Aorta (tissue), 5 donors: ENCODE data around the gene E2F2. TPM values are rescaled to one million over a fixed set of nuclear protein-coding genes. Genes with fewer than 3 reads are reported as not detected.

Experiments used
- ATAC-seq: fragments of 200-7000 bp; cut with Tn5 transposase; one replicate; pipeline ENCODE4 v1.9.1; 2022; ENCODE audit warnings: moderate library complexity; ENCODE audit not compliant: low FRiP score
- DNase-seq, 2 donors: peaks; one replicate each; pipeline ENCODE4 v3.0.0-alpha.2; 2020
- H3K27ac ChIP-seq, 2 donors: one replicate each; pipeline ENCODE4 v1.5.1; 2013; ENCODE audit warnings: low read length in 2 of 2, mild to moderate bottlenecking in 2 of 2, moderate library complexity in 2 of 2, control low read depth in 1 of 2, inconsistent platforms in 1 of 2, low read depth in 1 of 2
- H3K27me3 ChIP-seq, 2 donors: one replicate each; pipeline ENCODE4 v1.6.1; 2013; ENCODE audit warnings: control low read depth in 1 of 2, low read length in 1 of 2, mild to moderate bottlenecking in 1 of 2, moderate library complexity in 1 of 2; ENCODE audit not compliant: insufficient read depth in 2 of 2, control insufficient read depth in 1 of 2
- H3K36me3 ChIP-seq, 2 donors: one replicate each; pipeline ENCODE4 v1.6.1; 2013; ENCODE audit warnings: control low read depth in 1 of 2, low read length in 1 of 2, mild to moderate bottlenecking in 1 of 2; ENCODE audit not compliant: insufficient read depth in 2 of 2, control insufficient read depth in 1 of 2
- H3K4me1 ChIP-seq, 2 donors: one replicate each; pipeline ENCODE4 v1.6.1; 2013; ENCODE audit warnings: low read length in 2 of 2, control low read depth in 1 of 2, mild to moderate bottlenecking in 1 of 2, moderate library complexity in 1 of 2; ENCODE audit not compliant: insufficient read depth in 2 of 2, control insufficient read depth in 1 of 2
- H3K4me3 ChIP-seq, 2 donors: one replicate each; pipeline ENCODE4 v1.5.1; 2013; ENCODE audit warnings: low read length in 2 of 2, control low read depth in 1 of 2, mild to moderate bottlenecking in 1 of 2
- H3K9me3 ChIP-seq: one replicate; pipeline ENCODE4 v1.6.1; 2013; ENCODE audit warnings: mild to moderate bottlenecking, low read length; ENCODE audit not compliant: control insufficient read depth
- WGBS, 2 donors: extraction: QIAGEN DNeasy Blood & Tissue Kit; methylation state at CpG; one replicate each; pipeline ENCODE4 v1.1.7; 2013; 5-methylcytosine and 5-hydroxymethylcytosine counted together
- intact Hi-C, 2 donors: fragments of 100-400 bp; cut with DNase I; formaldehyde crosslinking; loops; one replicate each; pipeline versions ENCODE4 v1.14.2 to v1.15.0; 2022
- polyA plus RNA-seq, 2 donors: library from polyadenylated mRNA; stranded (reverse); fragments of 200-250 nt; gene quantifications; one replicate each; pipeline ENCODE4 v1.2.3, GENCODE V29; 2013
- total RNA-seq, 2 donors: library from RNA; stranded (reverse); fragmentation: NEBNext Ultra II Directional; extraction: Animal tissue kit (Norgen Biotek cat#: 25700); gene quantifications; one replicate each; pipeline ENCODE4 v1.2.1, GENCODE V29; 2021
- donor health status: healthy with polysubstance abuse.
- donor health status: Bipolar disorder and iron deficiency.
- donor health status: DM: no; HTN: no; CAD: no.
- donor health status: DM: no; HTN: no; CAD: no.
- donor health status: DM: yes; HTN: yes; CAD: no.

E2F2 gene
- total and polyA plus RNA-seq, 4 donors = 0.42 to 0.96 (median 0.50) TPM; not detected in 1

DNA sequence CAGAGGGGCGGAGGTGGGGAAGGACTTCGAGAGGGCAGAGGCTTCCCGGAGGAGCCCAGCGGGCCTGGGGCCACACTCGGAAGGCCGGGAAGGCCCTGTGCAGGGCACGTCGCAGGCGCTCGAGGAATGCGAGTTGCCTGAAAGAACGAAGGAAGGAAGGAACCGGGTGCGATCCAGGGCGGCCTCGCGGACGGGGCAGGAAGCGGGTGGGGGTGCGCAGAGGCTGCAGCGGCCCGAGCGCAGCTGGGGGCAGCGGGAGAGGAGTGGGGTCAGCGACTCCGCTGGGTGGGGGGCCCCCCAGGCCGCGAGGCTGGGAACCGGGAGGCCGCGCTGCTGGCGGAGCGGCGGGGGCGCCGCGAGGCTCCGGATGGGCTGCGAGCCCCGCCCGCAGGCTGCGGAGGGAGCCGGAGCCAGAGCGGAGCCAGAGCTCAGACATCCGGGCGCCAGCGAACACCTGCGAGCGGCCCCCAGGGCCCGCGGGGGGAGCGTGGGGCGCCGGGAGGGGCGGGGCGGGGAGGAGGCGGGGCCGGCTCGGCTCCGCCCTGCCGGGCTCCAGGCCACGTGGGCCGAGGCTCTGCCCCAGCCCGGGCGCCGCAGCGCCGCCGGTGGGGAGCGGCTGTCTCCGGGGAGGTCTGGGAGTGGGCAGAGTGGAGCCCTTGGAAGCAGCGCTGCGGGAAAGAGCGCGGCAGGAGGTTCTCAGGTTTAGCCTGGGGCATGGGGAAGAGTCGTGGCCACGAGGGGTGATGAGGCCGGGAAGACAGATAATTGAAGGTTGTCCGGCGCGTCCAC is 23.6 kb upstream of the E2F2 start:
- ATAC-seq = peak; percentile 82
- intact Hi-C loops = no loop called here
- Histone ChIP-seq H3K36me3 (no peaks in the 10 kb centered on the region), H3K27ac (peak overlapping the region; percentile 78 to 98), H3K4me1 (no peaks in the 10 kb centered on the region), H3K27me3 (no peaks in the 10 kb centered on the region), H3K9me3 (no peaks in the 10 kb centered on the region), H3K4me3 (peak overlapping the region; percentile 93 to 99)
- WGBS, 2 donors = 1% methylated on average over 44 to 81 of the region's 81 CpGs
- DNase-seq = peak; percentile 89 to 94

DNA sequence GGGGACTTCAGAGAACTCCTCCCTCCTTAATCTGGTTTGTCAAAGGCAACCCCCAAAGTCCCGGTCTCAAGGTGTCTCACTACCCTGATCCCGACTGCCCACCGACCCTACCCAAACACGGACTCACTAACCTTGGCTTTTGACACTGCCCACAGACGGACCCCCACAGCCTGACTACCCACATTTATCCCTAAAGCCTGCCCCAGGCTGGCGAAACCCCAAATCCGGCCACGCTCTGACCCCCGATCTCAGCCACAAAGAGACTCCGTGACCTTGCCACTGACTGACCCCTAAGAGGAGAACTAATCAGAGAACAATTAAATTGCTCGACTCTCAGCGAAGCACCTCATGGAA is 23.1 kb upstream of the E2F2 start:
- H3K9me3 ChIP-seq = no peaks in the 10 kb centered on the region
- H3K4me3 ChIP-seq = peak overlapping the region in 1 of 2 donors; percentile 15
- H3K36me3 ChIP-seq = no peaks in the 10 kb centered on the region
- H3K27ac ChIP-seq = peak overlapping the region; percentile 72 to 98
- 61 to 62% methylated on average over 12 of the region's 12 CpGs for WGBS, 2 donors
- no peak for ATAC-seq
- intact Hi-C loops = no loop called here
- DNase-seq = no peak
- H3K27me3 ChIP-seq = no peaks in the 10 kb centered on the region
- H3K4me1 ChIP-seq = no peaks in the 10 kb centered on the region

DNA sequence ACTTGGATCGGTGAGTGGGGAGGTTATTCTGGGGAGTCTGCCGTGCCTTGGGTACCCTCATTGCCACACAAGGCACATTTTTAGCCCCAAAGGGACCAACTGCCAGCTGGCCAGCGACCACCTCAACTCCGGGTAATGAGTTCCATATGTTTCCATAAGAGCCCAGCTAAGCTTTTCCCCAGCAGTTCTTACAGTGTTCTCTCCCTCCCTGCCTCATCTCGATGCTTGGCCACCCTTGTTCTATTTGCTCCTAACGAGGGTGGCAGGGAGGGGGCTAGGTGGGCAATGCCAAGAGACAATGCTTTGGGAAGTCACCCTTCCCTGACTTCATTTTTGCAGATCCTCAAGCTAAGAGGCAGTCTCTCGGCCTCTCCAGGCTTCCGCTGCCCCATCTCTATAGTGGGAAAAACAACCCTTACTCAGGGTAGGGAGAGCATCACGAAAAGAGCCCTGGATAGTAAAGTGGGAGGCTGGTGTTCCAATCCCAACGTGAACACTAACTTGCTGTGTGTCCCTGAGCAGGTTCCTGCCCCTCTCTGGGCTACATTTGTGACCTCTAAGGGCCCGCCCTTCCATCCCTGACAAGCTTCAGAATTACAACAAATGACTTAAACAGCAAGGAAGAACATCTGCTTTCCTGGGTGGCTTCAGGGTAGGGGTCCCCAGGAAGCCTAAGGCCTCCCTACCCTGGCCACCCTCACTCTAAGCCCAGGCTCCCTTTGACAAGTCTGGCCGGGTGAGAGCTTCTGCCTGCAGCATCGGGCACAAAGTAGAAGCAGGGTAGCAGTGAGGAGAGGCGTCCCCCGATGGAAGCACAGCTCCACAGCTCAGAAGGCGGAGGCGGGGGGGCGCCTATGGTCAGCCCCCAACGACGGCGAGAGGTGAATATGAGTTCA is 22.4 kb upstream of the E2F2 start:
- no peak overlapping the region for H3K4me3 ChIP-seq
- H3K4me1 ChIP-seq = no peaks in the 10 kb centered on the region
- 52 to 53% methylated on average over 21 of the region's 21 CpGs for WGBS, 2 donors
- DNase-seq (no peak), ATAC-seq (no peak)
- H3K36me3 ChIP-seq = no peaks in the 10 kb centered on the region
- peak overlapping the region; percentile 18 to 72 for H3K27ac ChIP-seq
- intact Hi-C loops = no loop called here
- no peaks in the 10 kb centered on the region for H3K27me3 ChIP-seq
- H3K9me3 ChIP-seq = no peaks in the 10 kb centered on the region

DNA sequence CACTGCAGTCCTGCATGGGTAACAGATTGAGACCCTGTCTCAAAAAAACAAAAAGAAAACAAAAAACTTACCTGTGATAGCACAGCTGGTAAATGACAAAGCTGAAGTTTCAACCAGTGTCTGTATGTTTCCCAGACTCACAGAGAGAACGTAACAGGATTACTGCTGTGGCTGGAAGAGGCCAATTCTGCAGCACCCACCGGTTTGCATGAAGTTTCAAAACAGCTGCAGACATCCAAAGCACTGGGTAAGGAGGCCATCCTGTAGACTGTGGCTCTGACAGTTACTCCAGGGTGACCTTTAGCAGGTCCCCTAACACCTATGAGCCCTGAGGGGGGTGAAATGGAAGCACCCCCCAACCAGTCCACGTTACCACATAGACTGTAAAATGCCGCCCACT is 20.8 kb upstream of the E2F2 start:
- no peaks in the 10 kb centered on the region for H3K4me1 ChIP-seq
- intact Hi-C loops = no loop called here

DNA sequence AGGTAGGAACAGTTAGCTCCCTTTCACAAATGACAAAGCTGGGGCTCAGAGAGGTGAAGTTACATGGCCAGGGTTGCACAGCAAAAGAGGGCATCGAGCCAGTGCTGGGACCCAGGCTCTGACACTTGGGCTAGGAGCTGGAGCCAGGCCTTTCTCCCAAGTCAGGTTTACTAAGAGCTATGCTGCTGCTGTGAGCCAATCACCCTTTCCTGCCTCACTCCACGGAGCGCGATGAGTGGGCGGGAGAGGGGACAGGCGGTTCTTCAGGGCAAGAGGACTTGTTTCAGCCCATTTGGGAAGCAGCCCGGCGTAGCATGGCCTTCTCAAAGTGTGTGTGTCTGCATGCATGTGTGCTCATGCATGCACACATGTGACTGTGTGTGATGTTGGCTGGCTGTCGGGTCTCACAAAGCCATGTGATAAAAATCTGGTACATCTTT is 17.7 kb upstream of the E2F2 start:
- intact Hi-C loops = no loop called here
- no peaks in the 10 kb centered on the region for H3K9me3 ChIP-seq
- H3K36me3 ChIP-seq = no peaks in the 10 kb centered on the region
- H3K27ac ChIP-seq = peak overlapping the region in 1 of 2 donors; percentile 42
- peak; percentile 79 to 83 for DNase-seq
- 56 to 58% methylated on average over 9 of the region's 9 CpGs for WGBS, 2 donors
- no peaks in the 10 kb centered on the region for H3K4me1 ChIP-seq
- H3K27me3 ChIP-seq = no peaks in the 10 kb centered on the region
- H3K4me3 ChIP-seq = no peak overlapping the region
- peak; percentile 27 for ATAC-seq

More for the DNA sequence above, 20.8 kb upstream of the E2F2 start:
- Histone ChIP-seq H3K27me3 (no peaks in the 10 kb centered on the region), H3K36me3 (no peaks in the 10 kb centered on the region), H3K4me3 (no peak overlapping the region), H3K27ac (no peak overlapping the region), H3K9me3 (no peaks in the 10 kb centered on the region)
- DNase-seq (no peak), ATAC-seq (no peak)
- WGBS, 2 donors = 84 to 85% methylated on average over 4 of the region's 4 CpGs

DNA sequence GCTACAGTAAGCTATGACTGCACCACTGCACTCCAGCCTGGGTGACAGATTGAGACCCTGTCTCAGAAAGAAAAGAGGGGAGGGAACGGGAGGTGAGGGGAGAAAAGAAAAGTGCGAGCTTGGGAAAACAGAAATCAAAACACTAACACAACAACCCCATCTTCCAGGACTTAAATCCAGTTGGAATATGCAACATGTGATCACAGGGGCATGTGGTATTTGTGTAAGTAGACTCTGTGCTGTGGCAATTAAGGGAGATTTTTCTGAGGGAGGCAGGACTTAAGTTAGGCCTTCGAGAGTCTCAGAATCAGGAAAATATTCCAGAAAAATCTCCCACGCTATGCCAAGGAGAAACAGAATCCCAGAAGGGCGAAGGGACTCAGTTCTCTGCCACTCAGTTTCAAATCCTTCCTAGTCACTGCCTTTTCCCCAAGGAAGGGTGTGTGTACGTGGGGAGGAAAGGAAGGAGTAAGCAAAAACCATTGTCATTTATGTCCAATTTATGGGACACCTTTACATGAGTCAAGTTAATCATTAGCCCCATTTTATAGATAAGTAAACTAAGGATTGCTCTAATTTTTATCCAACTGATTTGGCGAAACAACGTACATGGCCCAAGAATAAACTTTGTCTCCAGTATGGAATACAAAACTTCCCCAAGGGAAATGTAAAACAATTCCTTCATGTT is 16.0 kb upstream of the E2F2 start:
- ATAC-seq (no peak), DNase-seq (no peak)
- intact Hi-C loops = no loop called here
- Histone ChIP-seq H3K9me3 (no peaks in the 10 kb centered on the region), H3K4me3 (no peak overlapping the region), H3K4me1 (no peaks in the 10 kb centered on the region), H3K27me3 (no peaks in the 10 kb centered on the region), H3K27ac (peak overlapping the region in 1 of 2 donors; percentile 24), H3K36me3 (no peaks in the 10 kb centered on the region)
- WGBS, 2 donors = 42 to 52% methylated on average over 8 of the region's 8 CpGs

DNA sequence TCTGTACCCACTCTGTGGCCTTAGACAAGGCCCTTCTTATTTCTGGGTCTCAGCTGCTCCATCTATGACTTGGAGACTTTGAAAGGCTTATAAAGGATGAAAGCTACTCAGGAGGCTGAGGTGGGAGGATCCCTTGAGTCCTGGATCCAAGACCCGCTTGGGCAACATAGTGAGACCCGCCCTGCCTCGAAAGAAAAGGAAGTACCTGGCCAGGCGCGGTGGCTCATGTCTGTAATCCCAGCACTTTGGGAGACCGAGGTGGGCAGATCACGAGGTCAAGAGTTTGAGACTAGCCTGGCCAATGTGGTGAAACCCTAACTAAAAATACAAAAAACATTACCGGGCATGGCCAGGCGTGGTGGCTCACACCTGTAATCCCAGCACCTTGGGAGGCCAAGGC is 14.8 kb upstream of the E2F2 start:
- no peaks in the 10 kb centered on the region for H3K27me3 ChIP-seq
- H3K4me3 ChIP-seq = no peak overlapping the region
- DNase-seq (no peak), ATAC-seq (no peak)
- H3K36me3 ChIP-seq = no peaks in the 10 kb centered on the region
- 94 to 98% methylated on average over 9 of the region's 9 CpGs for WGBS, 2 donors
- no peaks in the 10 kb centered on the region for H3K9me3 ChIP-seq
- no peaks in the 10 kb centered on the region for H3K4me1 ChIP-seq
- intact Hi-C loops = loop anchor here in 1 of 2 donors (1.0 kb wide), 1 partner anchor 91 kb away; no protein-coding TSS in a partner anchor
- H3K27ac ChIP-seq = no peak overlapping the region
